CD14-positive monocyte (primary cell): ENCODE data around the gene SLC6A6. TPM values are rescaled to one million over a fixed set of nuclear protein-coding genes. Genes with fewer than 3 reads are reported as not detected.

Experiments
- DNase-seq, 3 donors: peaks; one replicate each; pipeline ENCODE4 v3.0.0-alpha.2; 2011 to 2022
- H2AFZ ChIP-seq: 2 replicates; pipeline ENCODE4 v1.6.0; 2012; ENCODE audit warnings: mild to moderate bottlenecking, low read depth, low read length, inconsistent platforms; ENCODE audit not compliant: insufficient read depth, poor library complexity, severe bottlenecking
- H3K27ac ChIP-seq, 2 donors: 1 replicate in 1 of 2; 2 replicates in 1 of 2; pipeline ENCODE4 v1.5.1; 2012 to 2013; ENCODE audit warnings: low read length in 2 of 2, control low read depth in 1 of 2, inconsistent platforms in 1 of 2, low read depth in 1 of 2, mild to moderate bottlenecking in 1 of 2
- H3K27me3 ChIP-seq, 2 donors: one replicate each; pipeline versions ENCODE4 v1.6.0 to v1.6.1; 2011 to 2013; ENCODE audit warnings: low read length in 2 of 2; ENCODE audit not compliant: control insufficient read depth in 2 of 2, insufficient read depth in 2 of 2
- H3K36me3 ChIP-seq, 2 donors: replicated peaks in 1 of 2; 1 replicate in 1 of 2; 2 replicates in 1 of 2; pipeline versions ENCODE4 v1.5.1 to v1.6.1; 2012 to 2013; ENCODE audit warnings: low read length in 2 of 2, control low read depth in 1 of 2, inconsistent platforms in 1 of 2, mild to moderate bottlenecking in 1 of 2; ENCODE audit not compliant: insufficient read depth in 2 of 2, control insufficient read depth in 1 of 2
- H3K4me1 ChIP-seq, 2 donors: 1 replicate in 1 of 2; 2 replicates in 1 of 2; pipeline versions ENCODE4 v1.5.1 to v1.6.1; 2012 to 2013; ENCODE audit warnings: low read length in 2 of 2, control low read depth in 1 of 2, inconsistent platforms in 1 of 2, mild to moderate bottlenecking in 1 of 2, moderate library complexity in 1 of 2; ENCODE audit not compliant: insufficient read depth in 2 of 2, control insufficient read depth in 1 of 2
- H3K4me2 ChIP-seq: replicated peaks from 2 replicates; pipeline ENCODE3; 2012; ENCODE audit warnings: low read length, moderate library complexity, mild to moderate bottlenecking; ENCODE audit not compliant: poor library complexity, severe bottlenecking; ENCODE audit errors: extremely low read depth
- H3K4me3 ChIP-seq, 3 experiments: fragments of 200-600 bp in 1 of 3; sonication (generic) in 1 of 3; replicated peaks in 1 of 3; 1 replicate in 2 of 3; 2 replicates in 1 of 3; pipeline ENCODE4 v1.5.1; 2011 to 2013; ENCODE audit warnings: low read length in 3 of 3, mild to moderate bottlenecking in 3 of 3, control low read depth in 2 of 3, low read depth in 2 of 3, inconsistent platforms in 1 of 3, moderate library complexity in 1 of 3
- H3K79me2 ChIP-seq: 2 replicates; pipeline ENCODE4 v1.6.0; 2012; ENCODE audit warnings: mild to moderate bottlenecking, control low read depth, inconsistent platforms, low read length, moderate library complexity; ENCODE audit not compliant: insufficient read depth
- H3K9ac ChIP-seq: 2 replicates; pipeline ENCODE4 v1.6.0; 2017; ENCODE audit warnings: low read length, mild to moderate bottlenecking; ENCODE audit not compliant: insufficient read depth, poor library complexity, severe bottlenecking
- H3K9me3 ChIP-seq, 2 donors: replicated peaks in 1 of 2; 1 replicate in 1 of 2; 2 replicates in 1 of 2; pipeline versions ENCODE4 v1.5.1 to v1.6.1; 2012 to 2013; ENCODE audit warnings: low read length in 2 of 2, control low read depth in 1 of 2; ENCODE audit not compliant: control insufficient read depth in 1 of 2, insufficient read depth in 1 of 2
- H4K20me1 ChIP-seq: 2 replicates; pipeline ENCODE4 v1.6.0; 2012; ENCODE audit warnings: mild to moderate bottlenecking, low read length, control low read depth, moderate library complexity; ENCODE audit not compliant: insufficient read depth
- H3K27ac Mint-ChIP-seq, 7 donors: one replicate each; pipeline ENCODE4 v1.8.0; 2020; ENCODE audit warnings: mild to moderate bottlenecking in 7 of 7, mixed read lengths in 7 of 7, moderate library complexity in 6 of 7, inconsistent platforms in 2 of 7
- H3K27me3 Mint-ChIP-seq, 3 donors: one replicate each; pipeline ENCODE4 v1.8.0; 2021 to 2022; ENCODE audit warnings: low read depth in 3 of 3, mild to moderate bottlenecking in 3 of 3, mixed read lengths in 3 of 3, moderate library complexity in 3 of 3, inconsistent platforms in 1 of 3
- H3K36me3 Mint-ChIP-seq, 2 donors: one replicate each; pipeline ENCODE4 v1.8.0; 2020; ENCODE audit warnings: mixed read lengths in 2 of 2, inconsistent platforms in 1 of 2, mild to moderate bottlenecking in 1 of 2
- H3K4me1 Mint-ChIP-seq: one replicate; pipeline ENCODE4 v1.8.0; 2020; ENCODE audit warnings: mild to moderate bottlenecking, mixed read lengths
- H3K4me3 Mint-ChIP-seq, 2 donors: one replicate each; pipeline ENCODE4 v1.8.0; 2020; ENCODE audit warnings: mild to moderate bottlenecking in 2 of 2, mixed read lengths in 2 of 2, moderate library complexity in 1 of 2
- H3K9me3 Mint-ChIP-seq, 7 donors: one replicate each; pipeline ENCODE4 v1.8.0; 2020 to 2022; ENCODE audit warnings: mixed read lengths in 7 of 7, mild to moderate bottlenecking in 6 of 7, moderate library complexity in 6 of 7, inconsistent platforms in 2 of 7
- CTCF ChIP-seq: fragments of 200-600 bp; IDR thresholded peaks from one replicate; pipeline ENCODE4 v1.8.0; 2022; ENCODE audit warnings: antibody characterized with exemption, mild to moderate bottlenecking
- WGBS: methylation state at CpG from one replicate; pipeline ENCODE4 v1.1.5; 2013; ENCODE audit warnings: missing lambda C conversion rate; ENCODE audit not compliant: insufficient coverage; 5-methylcytosine and 5-hydroxymethylcytosine counted together
- intact Hi-C, 2 donors: fragments of 100-400 bp; cut with micrococcal nuclease; formaldehyde crosslinking; loops; one replicate each; pipeline versions ENCODE4 v1.15.0 to v1.15.1; 2023
- polyA plus RNA-seq, 3 donors: library from polyadenylated mRNA; depleted of rRNA in 1 of 3; unstranded in 2 of 3; stranded (reverse) in 1 of 3; fragments of 300-500 nt in 2 of 3; fragments of >200 nt in 1 of 3; fragmentation: Illumina TruSeq in 2 of 3; gene quantifications; 1 replicate in 2 of 3; 2 replicates in 1 of 3; pipeline ENCODE4 v1.2.3, GENCODE V29; 2012 to 2021

The SLC6A6 gene
- polyA plus RNA-seq, 3 donors = 18.4 to 136 (median 24.5) TPM

- H2AFZ ChIP-seq = no peak overlapping the region
- H3K79me2 ChIP-seq = no peaks in the 10 kb centered on the region
- Mint-ChIP-seq H3K27ac (peak overlapping the region in 1 of 7 donors; percentile 77), H3K9me3 (peaks cover 0 to 4% (median 0%) of the 10 kb centered on the region in 7 donors), H3K4me1 (no peaks in the 10 kb centered on the region), H3K27me3 (peaks cover 4 to 9% (median 8%) of the 10 kb centered on the region in 3 donors), H3K36me3 (no peaks in the 10 kb centered on the region), H3K4me3 (no peak overlapping the region)
- H3K27ac ChIP-seq = no peak overlapping the region
- H3K4me2 ChIP-seq = no peak overlapping the region
- intact Hi-C loops = no loop called here
- no peak overlapping the region for H3K4me3 ChIP-seq
- WGBS = 80% methylated on average over 7 of the region's 9 CpGs
- H3K9me3 ChIP-seq = no peaks in the 10 kb centered on the region
- no peaks in the 10 kb centered on the region for H3K36me3 ChIP-seq
- no peak overlapping the region for H3K9ac ChIP-seq
- H4K20me1 ChIP-seq = no peaks in the 10 kb centered on the region
- H3K4me1 ChIP-seq = no peaks in the 10 kb centered on the region
- TF ChIP-seq CTCF = no peak
- no peak for DNase-seq
- peaks cover 0 to 2% of the 10 kb centered on the region in 2 donors for H3K27me3 ChIP-seq
Observed at GRCh38 chr3:14524920-14525660, 122.7 kb downstream of the SLC6A6 start.

GRCh38 chr3:14525685-14526631 lies 123.6 kb downstream of the SLC6A6 start:
- TF ChIP-seq CTCF = no peak
- Mint-ChIP-seq H3K27ac (no peak overlapping the region), H3K27me3 (peaks cover 4 to 9% (median 9%) of the 10 kb centered on the region in 3 donors), H3K9me3 (peaks cover 0 to 4% (median 0%) of the 10 kb centered on the region in 7 donors), H3K36me3 (no peaks in the 10 kb centered on the region), H3K4me3 (no peak overlapping the region), H3K4me1 (no peaks in the 10 kb centered on the region)
- intact Hi-C loops = no loop called here
- no peaks in the 10 kb centered on the region for H3K9me3 ChIP-seq
- H2AFZ ChIP-seq = no peak overlapping the region
- H3K36me3 ChIP-seq = no peaks in the 10 kb centered on the region
- H3K79me2 ChIP-seq = no peaks in the 10 kb centered on the region
- H3K4me1 ChIP-seq = no peaks in the 10 kb centered on the region
- no peak overlapping the region for H3K27ac ChIP-seq
- H4K20me1 ChIP-seq = no peaks in the 10 kb centered on the region
- no peak overlapping the region for H3K4me2 ChIP-seq
- H3K4me3 ChIP-seq = no peak overlapping the region
- peaks cover 0 to 2% of the 10 kb centered on the region in 2 donors for H3K27me3 ChIP-seq
- H3K9ac ChIP-seq = no peak overlapping the region
- DNase-seq = no peak
- WGBS = 93% methylated on average over 12 of the region's 17 CpGs
